NCI-H2107 (cell line): Measurements from ENCODE around the gene CNTNAP2.
"Not testable (repeated sequence)": the region's sequence is repeated elsewhere in the genome, so short reads cannot be mapped to it uniquely, and the experiment has no call there.

Experiments used
- DNase-seq: peaks from one replicate; lab custom pipeline; 2025; lab: John Stamatoyannopoulos, UW

CNTNAP2 gene

GRCh38 chr7:147564786-147565476 lies 1448.3 kb downstream of the CNTNAP2 start:
- no peak for DNase-seq

- no peak for DNase-seq
These were observed 1450.4 kb downstream of the CNTNAP2 start for GRCh38 chr7:147567043-147567442.

GRCh38 chr7:147569116-147569913 lies 1452.7 kb downstream of the CNTNAP2 start:
- no peak for DNase-seq

- no peak for DNase-seq
These were observed 1453.8 kb downstream of the CNTNAP2 start for GRCh38 chr7:147570390-147570789.

- DNase-seq, result no peak
These were observed 1455.0 kb downstream of the CNTNAP2 start for GRCh38 chr7:147571436-147572185.

GRCh38 chr7:147578196-147578595 lies 1461.6 kb downstream of the CNTNAP2 start:
- DNase-seq, result no peak

GRCh38 chr7:147579148-147579547 lies 1462.5 kb downstream of the CNTNAP2 start:
- DNase-seq, result no peak

GRCh38 chr7:147584771-147585193 lies 1468.2 kb downstream of the CNTNAP2 start:
- no peak for DNase-seq

- DNase-seq, result no peak
These were observed 1469.5 kb downstream of the CNTNAP2 start for GRCh38 chr7:147586110-147586509.

- DNase-seq, result no peak
These were observed 1469.9 kb downstream of the CNTNAP2 start for GRCh38 chr7:147586526-147586925.

GRCh38 chr7:147593271-147594057 lies 1476.9 kb downstream of the CNTNAP2 start:
- DNase-seq, result no peak

- DNase-seq, result no peak
These were observed 1478.4 kb downstream of the CNTNAP2 start for GRCh38 chr7:147595042-147595441.

- DNase-seq, result not testable (repeated sequence)
These were observed 1482.1 kb downstream of the CNTNAP2 start for GRCh38 chr7:147598687-147599086.

- no peak for DNase-seq
These were observed 1488.7 kb downstream of the CNTNAP2 start for GRCh38 chr7:147605323-147605722.

- no peak for DNase-seq
These were observed 1490.7 kb downstream of the CNTNAP2 start for GRCh38 chr7:147607157-147607800.

GRCh38 chr7:147611431-147611830 lies 1494.8 kb downstream of the CNTNAP2 start:
- no peak for DNase-seq

GRCh38 chr7:147635288-147635687 lies 1518.7 kb downstream of the CNTNAP2 start:
- no peak for DNase-seq

GRCh38 chr7:147636553-147636952 lies 1520.0 kb downstream of the CNTNAP2 start:
- DNase-seq, result no peak

GRCh38 chr7:147638566-147638965 lies 1522.0 kb downstream of the CNTNAP2 start:
- no peak for DNase-seq

- DNase-seq, result no peak
These were observed 1522.4 kb downstream of the CNTNAP2 start for GRCh38 chr7:147639037-147639436.

- no peak for DNase-seq
These were observed 1523.2 kb downstream of the CNTNAP2 start for GRCh38 chr7:147639751-147640150.
